8988T (cell line): Measurements from ENCODE around the gene PSTPIP2.
A peak's percentile ranks its signal among the peaks of the same experiment; 100 is the strongest.
"Not testable (repeated sequence)": the region's sequence is repeated elsewhere in the genome, so short reads cannot be mapped to it uniquely, and the experiment has no call there.

Source experiments
- DNase-seq: peaks from one replicate; pipeline ENCODE4 v3.0.0; 2011

PSTPIP2 gene

GRCh38 chr18:46071653-46072375, at the start of gene PSTPIP2:
Gene PSTPIP2, minus strand, starts transcription at chr18:46072260. Its CDS starts 72 bp downstream, at chr18:46072188.
- no peak for DNase-seq

GRCh38 chr18:46113751-46114150, 41.7 kb upstream of the PSTPIP2 start:
- no peak for DNase-seq

- no peak for DNase-seq
These were observed 38.3 kb upstream of the PSTPIP2 start for GRCh38 chr18:46110406-46110805.

GRCh38 chr18:46109386-46109785, 37.3 kb upstream of the PSTPIP2 start:
- DNase-seq = no peak

GRCh38 chr18:46104128-46104911, 32.3 kb upstream of the PSTPIP2 start, which contains the start of gene HAUS1:
Gene HAUS1, plus strand, starts transcription at chr18:46104385. Its CDS starts 27 bp downstream, at chr18:46104412.
- peak; percentile 83 for DNase-seq

- DNase-seq = no peak
These were observed 27.4 kb upstream of the PSTPIP2 start for GRCh38 chr18:46099463-46099862.

- no peak for DNase-seq
These were observed 26.5 kb upstream of the PSTPIP2 start for GRCh38 chr18:46098616-46098933.

- peak; percentile 71 for DNase-seq
These were observed 25.9 kb upstream of the PSTPIP2 start, which contains the start of gene ATP5F1A for GRCh38 chr18:46097801-46098615. Gene ATP5F1A, minus strand, starts transcription at chr18:46098296. Its CDS starts 65 bp downstream, at chr18:46098231.

- DNase-seq = no peak
These were observed 25.4 kb upstream of the PSTPIP2 start for GRCh38 chr18:46097431-46097800.

GRCh38 chr18:46096651-46097300, 24.7 kb upstream of the PSTPIP2 start:
- DNase-seq = no peak

GRCh38 chr18:46095532-46095931, 23.5 kb upstream of the PSTPIP2 start:
- DNase-seq = no peak

GRCh38 chr18:46088501-46088900, 16.4 kb upstream of the PSTPIP2 start:
- not testable (repeated sequence) for DNase-seq

- DNase-seq = no peak
These were observed 12.4 kb upstream of the PSTPIP2 start for GRCh38 chr18:46084431-46084830.

GRCh38 chr18:46080156-46080555, 8.1 kb upstream of the PSTPIP2 start:
- no peak for DNase-seq

- no peak for DNase-seq
These were observed 7.3 kb upstream of the PSTPIP2 start for GRCh38 chr18:46079336-46079735.

GRCh38 chr18:46073474-46074331, 1.6 kb upstream of the PSTPIP2 start:
- no peak for DNase-seq

GRCh38 chr18:46072959-46073358, 899 bp upstream of the PSTPIP2 start:
- DNase-seq = no peak

GRCh38 chr18:46072376-46072867, 362 bp upstream of the PSTPIP2 start:
- no peak for DNase-seq

GRCh38 chr18:46070815-46071652, 1.0 kb downstream of the PSTPIP2 start:
- no peak for DNase-seq

GRCh38 chr18:46070232-46070631, 1.8 kb downstream of the PSTPIP2 start:
- DNase-seq = no peak

GRCh38 chr18:46069524-46069923, 2.5 kb downstream of the PSTPIP2 start:
- DNase-seq = no peak
